ENCODE data around the gene TCF7L2.

DNA sequence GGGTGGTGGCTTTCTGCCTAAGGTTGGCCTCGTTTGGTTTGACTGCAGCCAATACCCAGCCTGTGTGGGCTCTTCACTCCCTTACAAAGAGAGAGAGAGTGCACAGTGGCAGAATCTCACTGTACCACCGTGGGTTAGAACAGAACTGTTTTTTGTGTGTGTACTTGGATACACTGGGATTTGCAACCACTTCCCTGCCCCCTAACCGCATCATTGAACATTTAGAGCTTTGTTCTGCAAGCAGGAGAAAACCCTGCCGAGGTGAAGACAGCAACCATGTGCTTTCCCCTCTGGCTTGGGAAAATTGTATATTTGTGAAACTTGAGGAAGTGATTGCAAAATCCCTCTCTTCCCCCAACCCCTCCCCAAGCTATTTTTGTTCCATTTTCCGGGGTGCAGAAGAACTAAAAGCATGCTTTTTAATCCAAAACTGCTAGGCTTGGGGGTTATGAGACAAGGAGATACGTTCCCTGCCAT is 201.2 kb downstream of the TCF7L2 start:
- TF ChIP-seq, protein P1, sequence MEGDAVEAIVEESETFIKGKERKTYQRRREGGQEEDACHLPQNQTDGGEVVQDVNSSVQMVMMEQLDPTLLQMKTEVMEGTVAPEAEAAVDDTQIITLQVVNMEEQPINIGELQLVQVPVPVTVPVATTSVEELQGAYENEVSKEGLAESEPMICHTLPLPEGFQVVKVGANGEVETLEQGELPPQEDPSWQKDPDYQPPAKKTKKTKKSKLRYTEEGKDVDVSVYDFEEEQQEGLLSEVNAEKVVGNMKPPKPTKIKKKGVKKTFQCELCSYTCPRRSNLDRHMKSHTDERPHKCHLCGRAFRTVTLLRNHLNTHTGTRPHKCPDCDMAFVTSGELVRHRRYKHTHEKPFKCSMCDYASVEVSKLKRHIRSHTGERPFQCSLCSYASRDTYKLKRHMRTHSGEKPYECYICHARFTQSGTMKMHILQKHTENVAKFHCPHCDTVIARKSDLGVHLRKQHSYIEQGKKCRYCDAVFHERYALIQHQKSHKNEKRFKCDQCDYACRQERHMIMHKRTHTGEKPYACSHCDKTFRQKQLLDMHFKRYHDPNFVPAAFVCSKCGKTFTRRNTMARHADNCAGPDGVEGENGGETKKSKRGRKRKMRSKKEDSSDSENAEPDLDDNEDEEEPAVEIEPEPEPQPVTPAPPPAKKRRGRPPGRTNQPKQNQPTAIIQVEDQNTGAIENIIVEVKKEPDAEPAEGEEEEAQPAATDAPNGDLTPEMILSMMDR (IDR thresholded peaks at IDR 0.05): no peak
- TF ChIP-seq TCF7L2 (IDR thresholded peaks at IDR 0.05; ENCODE audit: low read depth, low read length): no peak
- TF ChIP-seq, protein P2, sequence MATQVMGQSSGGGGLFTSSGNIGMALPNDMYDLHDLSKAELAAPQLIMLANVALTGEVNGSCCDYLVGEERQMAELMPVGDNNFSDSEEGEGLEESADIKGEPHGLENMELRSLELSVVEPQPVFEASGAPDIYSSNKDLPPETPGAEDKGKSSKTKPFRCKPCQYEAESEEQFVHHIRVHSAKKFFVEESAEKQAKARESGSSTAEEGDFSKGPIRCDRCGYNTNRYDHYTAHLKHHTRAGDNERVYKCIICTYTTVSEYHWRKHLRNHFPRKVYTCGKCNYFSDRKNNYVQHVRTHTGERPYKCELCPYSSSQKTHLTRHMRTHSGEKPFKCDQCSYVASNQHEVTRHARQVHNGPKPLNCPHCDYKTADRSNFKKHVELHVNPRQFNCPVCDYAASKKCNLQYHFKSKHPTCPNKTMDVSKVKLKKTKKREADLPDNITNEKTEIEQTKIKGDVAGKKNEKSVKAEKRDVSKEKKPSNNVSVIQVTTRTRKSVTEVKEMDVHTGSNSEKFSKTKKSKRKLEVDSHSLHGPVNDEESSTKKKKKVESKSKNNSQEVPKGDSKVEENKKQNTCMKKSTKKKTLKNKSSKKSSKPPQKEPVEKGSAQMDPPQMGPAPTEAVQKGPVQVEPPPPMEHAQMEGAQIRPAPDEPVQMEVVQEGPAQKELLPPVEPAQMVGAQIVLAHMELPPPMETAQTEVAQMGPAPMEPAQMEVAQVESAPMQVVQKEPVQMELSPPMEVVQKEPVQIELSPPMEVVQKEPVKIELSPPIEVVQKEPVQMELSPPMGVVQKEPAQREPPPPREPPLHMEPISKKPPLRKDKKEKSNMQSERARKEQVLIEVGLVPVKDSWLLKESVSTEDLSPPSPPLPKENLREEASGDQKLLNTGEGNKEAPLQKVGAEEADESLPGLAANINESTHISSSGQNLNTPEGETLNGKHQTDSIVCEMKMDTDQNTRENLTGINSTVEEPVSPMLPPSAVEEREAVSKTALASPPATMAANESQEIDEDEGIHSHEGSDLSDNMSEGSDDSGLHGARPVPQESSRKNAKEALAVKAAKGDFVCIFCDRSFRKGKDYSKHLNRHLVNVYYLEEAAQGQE (IDR thresholded peaks at IDR 0.05; ENCODE audit: insufficient read depth in 1 of 2, low read depth in 2 of 2, low read length in 1 of 2): no peak
